Melanocyte of skin (primary cell): ENCODE results near the gene B3GALNT1. TPM values are rescaled to one million over a fixed set of nuclear protein-coding genes. Genes with fewer than 3 reads are reported as not detected.

Experiments used
- total RNA-seq, 2 donors: library from RNA; depleted of rRNA; stranded (reverse); fragments of >200 nt; gene quantifications; 2 replicates each; pipeline ENCODE4 v1.2.3, GENCODE V29; 2012

B3GALNT1 gene
- 10 to 100 TPM; 24.1 to 42.6 TPM for total RNA-seq

GRCh38 chr3:161104561-161105551, at the start of gene B3GALNT1:
Gene B3GALNT1 (minus strand): TSS chr3:161105349. CDS start chr3:161086754, 18,595 bp downstream.

Other genes with a start within 250 kb of the B3GALNT1 start
- 10 to 100 TPM; 31.0 to 46.3 TPM for gene NMD3, start 116.0 kb upstream of the B3GALNT1 start, total RNA-seq